GM12874 (cell line): Measurements from ENCODE around the gene CYB5R4.

Source experiments
- CTCF ChIP-seq: IDR thresholded peaks from 2 replicates; pipeline ENCODE4 v1.5.1; 2011; ENCODE audit warnings: low read depth, mild to moderate bottlenecking, control low read depth, low read length, moderate library complexity; ENCODE audit not compliant: insufficient read depth

The CYB5R4 gene

GRCh38 chr6:83976037-83976755 is 116.7 kb downstream of the CYB5R4 start:
- TF ChIP-seq CTCF, result no peak

GRCh38 chr6:83976871-83977270 is 117.4 kb downstream of the CYB5R4 start:
- no peak for TF ChIP-seq CTCF

- no peak for TF ChIP-seq CTCF
Measured at GRCh38 chr6:83978324-83978734, 118.8 kb downstream of the CYB5R4 start.

DNA sequence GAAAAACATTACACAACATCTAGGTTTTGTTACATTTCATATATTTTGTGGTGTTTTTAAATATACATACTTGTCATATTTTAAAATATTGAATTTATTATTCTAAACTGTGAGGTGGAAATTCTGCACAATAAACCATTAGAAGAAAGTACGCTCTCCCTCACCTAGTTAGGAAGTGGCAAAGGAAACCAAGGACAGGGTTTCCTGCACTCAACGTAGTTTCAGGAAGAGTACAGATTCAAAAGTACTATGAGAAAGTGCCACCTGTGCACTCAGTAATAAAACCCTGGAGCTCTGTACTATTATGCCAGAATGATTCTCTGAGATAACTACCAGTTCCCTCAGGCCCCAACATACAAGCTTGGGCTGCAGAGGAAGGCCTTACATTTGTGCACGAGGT is 119.5 kb downstream of the CYB5R4 start:
- TF ChIP-seq CTCF, result no peak

DNA sequence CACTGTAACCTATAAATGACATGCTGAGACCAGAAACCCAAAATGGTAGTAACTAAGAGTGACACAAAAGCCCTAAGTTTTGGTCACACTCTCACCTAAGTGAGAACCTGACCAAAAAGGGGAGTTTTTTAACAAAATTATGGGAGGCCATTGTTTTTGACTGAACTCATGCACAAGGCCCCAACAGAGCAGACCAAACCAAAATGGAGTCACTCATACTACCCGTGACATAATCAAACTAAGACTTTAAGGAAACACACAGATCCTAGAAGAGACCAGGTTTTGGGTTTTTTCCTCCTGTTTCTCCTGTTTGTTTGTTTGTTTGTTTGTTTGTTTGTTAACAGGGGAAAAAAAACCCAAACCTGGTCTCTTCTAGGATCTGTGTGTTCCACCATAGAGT is 124.9 kb downstream of the CYB5R4 start:
- TF ChIP-seq CTCF, result no peak

DNA sequence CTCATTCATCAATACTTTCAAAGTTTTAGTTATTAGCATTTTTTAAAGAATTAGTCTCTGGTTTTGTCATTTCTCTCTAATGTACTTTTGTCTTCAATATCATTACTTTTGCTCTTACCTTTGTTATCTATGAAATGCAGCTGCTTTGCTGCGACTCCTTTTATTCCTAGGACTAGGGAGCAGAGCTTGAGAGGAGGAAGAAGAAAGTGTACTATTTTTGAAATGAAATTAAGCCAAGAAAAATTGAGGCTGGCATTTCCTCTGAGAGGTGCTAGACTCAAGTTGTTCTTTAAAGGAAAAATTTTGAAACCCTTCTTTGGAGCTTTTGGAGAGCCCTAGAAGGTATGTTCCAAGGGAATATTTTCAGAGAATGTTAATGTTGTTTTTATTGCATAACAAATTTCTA is 125.8 kb downstream of the CYB5R4 start:
- no peak for TF ChIP-seq CTCF

DNA sequence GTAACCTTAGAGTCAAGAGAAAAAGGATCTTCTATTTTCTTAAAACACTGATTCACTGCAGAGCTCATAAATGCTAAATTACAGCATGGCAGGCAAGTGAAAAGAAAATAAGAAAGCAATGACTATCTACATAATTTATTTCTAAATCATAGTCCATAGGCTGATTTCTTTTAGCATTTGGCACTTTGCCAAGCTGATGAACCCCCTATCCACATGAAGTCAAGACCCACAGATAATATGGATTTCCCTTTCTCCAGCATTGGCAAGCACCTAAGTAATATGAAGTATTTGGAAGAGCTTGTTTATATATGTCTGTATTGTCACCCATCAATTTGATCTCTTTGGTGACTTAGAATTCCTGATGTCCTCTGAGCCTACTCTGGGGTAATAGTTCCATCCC is 126.2 kb downstream of the CYB5R4 start:
- TF ChIP-seq CTCF, result no peak
